ENCODE measurements around the gene FARP1.

Gene FARP1

DNA sequence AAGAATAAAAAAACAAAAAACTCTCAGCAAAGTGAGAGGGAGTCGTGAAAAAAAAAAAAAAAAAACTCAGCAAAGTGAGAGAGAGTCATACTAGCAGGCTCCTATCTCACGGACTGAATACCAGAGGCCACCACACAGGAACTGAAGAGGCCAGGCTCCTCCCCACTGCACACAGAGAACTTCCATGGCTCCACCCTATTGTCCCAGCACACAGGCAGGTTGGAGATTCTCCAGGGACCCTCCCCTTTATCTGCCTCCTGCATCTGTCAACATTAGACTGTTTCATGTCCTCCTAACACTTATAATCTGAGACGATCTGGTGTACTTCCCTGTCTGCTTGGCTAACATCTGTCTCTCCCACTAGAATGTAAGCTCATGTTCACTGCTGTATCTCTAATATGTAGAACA is 37.0 kb upstream of the FARP1 start:
- Histone ChIP-seq H3K4me1 (ENCODE audit: insufficient read depth, low read length) (no peaks in the 10 kb centered on the region), H3K27ac (ENCODE audit: low read depth, low read length) (no peak overlapping the region), H3K27me3 (ENCODE audit: insufficient read depth, low read length) (no peaks in the 10 kb centered on the region), H3K4me3 (ENCODE audit: low read length) (no peak overlapping the region), H3K36me3 (ENCODE audit: insufficient read depth, low read length) (no peaks in the 10 kb centered on the region), H3K9me3 (ENCODE audit: insufficient read depth, low read depth, low read length) (0 out of 2 replicates have a peak, but pooled peaks cover 4% of the 10 kb centered on the region), H3K9ac (ENCODE audit: low read depth, low read length) (no peak overlapping the region)
- 88% methylated on average over 3 of the region's 3 CpGs for WGBS

DNA sequence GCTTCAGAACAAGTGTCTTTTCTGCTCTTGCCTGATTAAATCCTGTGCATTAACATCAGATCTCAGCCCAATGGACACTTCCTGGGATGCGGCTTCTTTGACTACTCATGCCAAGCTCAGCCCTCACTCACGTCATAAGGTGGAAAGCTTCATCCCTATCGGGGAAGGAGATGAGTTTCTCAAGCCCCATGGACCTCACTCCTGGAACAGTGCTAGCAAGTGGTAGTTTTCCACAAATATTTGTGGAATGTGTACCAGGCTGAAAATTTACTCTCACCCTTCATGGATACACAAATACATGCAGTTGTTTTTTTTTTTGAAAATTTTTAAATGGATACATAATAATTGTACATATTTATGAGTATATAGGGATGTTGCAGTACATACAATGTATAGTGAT is 34.6 kb upstream of the FARP1 start:
- H3K4me3 ChIP-seq (ENCODE audit: low read length), result no peak overlapping the region
- no peak overlapping the region for H3K27ac ChIP-seq (ENCODE audit: low read depth, low read length)
- 94% methylated on average over 3 of the region's 3 CpGs for WGBS

DNA sequence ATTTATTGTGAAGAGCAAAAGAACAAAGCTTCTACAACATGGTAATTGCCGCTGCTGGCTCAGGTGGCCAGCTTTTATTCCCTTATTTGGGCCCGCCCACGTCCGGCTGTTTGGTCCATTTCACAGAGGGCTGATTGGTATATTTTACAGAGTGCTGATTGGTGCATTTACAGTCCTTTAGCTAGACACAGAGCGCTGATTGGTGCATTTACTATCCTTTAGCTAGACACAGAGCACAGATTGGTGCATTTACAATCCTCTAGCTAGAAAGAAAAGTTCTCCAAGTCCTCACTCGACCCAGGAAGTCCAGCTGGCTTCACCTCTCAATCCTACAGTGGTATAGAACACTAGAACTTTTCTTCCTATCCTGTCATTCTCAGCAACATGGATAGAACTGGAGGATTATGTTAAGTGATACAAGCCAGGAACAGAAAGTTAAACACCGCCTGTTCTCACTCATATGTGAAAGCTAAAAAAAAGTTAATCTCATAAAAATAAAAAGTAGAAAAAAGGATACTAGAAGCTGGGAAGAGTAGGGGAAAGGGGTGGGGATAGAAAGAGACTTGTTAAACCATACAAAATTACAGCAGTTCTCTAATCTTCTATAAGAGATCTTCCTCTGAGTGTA is 33.6 kb upstream of the FARP1 start:
- Histone ChIP-seq H3K4me1 (ENCODE audit: insufficient read depth, low read length) (no peaks in the 10 kb centered on the region), H3K27me3 (ENCODE audit: insufficient read depth, low read length) (no peaks in the 10 kb centered on the region), H3K9me3 (ENCODE audit: insufficient read depth, low read depth, low read length) (0 out of 2 replicates have a peak, but pooled peaks cover 4% of the 10 kb centered on the region), H3K36me3 (ENCODE audit: insufficient read depth, low read length) (no peaks in the 10 kb centered on the region), H3K4me3 (ENCODE audit: low read length) (no peak overlapping the region), H3K9ac (ENCODE audit: low read depth, low read length) (no peak overlapping the region), H3K27ac (ENCODE audit: low read depth, low read length) (no peak overlapping the region)
- 92% methylated on average over 6 of the region's 7 CpGs for WGBS

More for the DNA sequence above, 34.6 kb upstream of the FARP1 start:
- no peaks in the 10 kb centered on the region for H3K36me3 ChIP-seq (ENCODE audit: insufficient read depth, low read length)
- H3K9me3 ChIP-seq (ENCODE audit: insufficient read depth, low read depth, low read length), result 0 out of 2 replicates have a peak, but pooled peaks cover 4% of the 10 kb centered on the region
- H3K27me3 ChIP-seq (ENCODE audit: insufficient read depth, low read length), result no peaks in the 10 kb centered on the region
- no peaks in the 10 kb centered on the region for H3K4me1 ChIP-seq (ENCODE audit: insufficient read depth, low read length)
- H3K9ac ChIP-seq (ENCODE audit: low read depth, low read length), result no peak overlapping the region

DNA sequence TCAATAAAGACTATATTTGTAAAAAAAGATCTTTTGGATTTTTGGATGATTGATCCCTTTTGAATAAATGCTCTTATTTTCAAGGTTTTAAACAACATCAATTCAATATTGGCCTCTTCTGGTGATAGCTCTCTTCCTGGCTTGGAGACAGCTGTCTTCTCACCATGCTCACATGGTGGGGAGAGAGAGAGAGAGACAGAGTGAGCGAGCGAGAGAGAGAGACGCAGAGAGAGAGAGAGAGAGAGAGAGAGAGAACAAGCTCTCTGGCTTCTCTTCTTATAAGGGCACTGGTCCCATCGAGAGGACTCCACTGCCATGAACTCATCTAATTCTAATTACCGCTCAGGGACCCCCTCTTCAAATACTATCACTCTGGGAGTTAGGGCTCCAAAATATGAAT is 32.1 kb upstream of the FARP1 start:
- H3K36me3 ChIP-seq (ENCODE audit: insufficient read depth, low read length), result no peaks in the 10 kb centered on the region
- H3K27ac ChIP-seq (ENCODE audit: low read depth, low read length), result no peak overlapping the region
- H3K4me3 ChIP-seq (ENCODE audit: low read length), result no peak overlapping the region
- H3K9me3 ChIP-seq (ENCODE audit: insufficient read depth, low read depth, low read length), result 0 out of 2 replicates have a peak, but pooled peaks cover 3% of the 10 kb centered on the region
- H3K4me1 ChIP-seq (ENCODE audit: insufficient read depth, low read length), result no peaks in the 10 kb centered on the region
- H3K9ac ChIP-seq (ENCODE audit: low read depth, low read length), result no peak overlapping the region
- WGBS, result 100% methylated on average over 2 of the region's 5 CpGs
- no peaks in the 10 kb centered on the region for H3K27me3 ChIP-seq (ENCODE audit: insufficient read depth, low read length)

DNA sequence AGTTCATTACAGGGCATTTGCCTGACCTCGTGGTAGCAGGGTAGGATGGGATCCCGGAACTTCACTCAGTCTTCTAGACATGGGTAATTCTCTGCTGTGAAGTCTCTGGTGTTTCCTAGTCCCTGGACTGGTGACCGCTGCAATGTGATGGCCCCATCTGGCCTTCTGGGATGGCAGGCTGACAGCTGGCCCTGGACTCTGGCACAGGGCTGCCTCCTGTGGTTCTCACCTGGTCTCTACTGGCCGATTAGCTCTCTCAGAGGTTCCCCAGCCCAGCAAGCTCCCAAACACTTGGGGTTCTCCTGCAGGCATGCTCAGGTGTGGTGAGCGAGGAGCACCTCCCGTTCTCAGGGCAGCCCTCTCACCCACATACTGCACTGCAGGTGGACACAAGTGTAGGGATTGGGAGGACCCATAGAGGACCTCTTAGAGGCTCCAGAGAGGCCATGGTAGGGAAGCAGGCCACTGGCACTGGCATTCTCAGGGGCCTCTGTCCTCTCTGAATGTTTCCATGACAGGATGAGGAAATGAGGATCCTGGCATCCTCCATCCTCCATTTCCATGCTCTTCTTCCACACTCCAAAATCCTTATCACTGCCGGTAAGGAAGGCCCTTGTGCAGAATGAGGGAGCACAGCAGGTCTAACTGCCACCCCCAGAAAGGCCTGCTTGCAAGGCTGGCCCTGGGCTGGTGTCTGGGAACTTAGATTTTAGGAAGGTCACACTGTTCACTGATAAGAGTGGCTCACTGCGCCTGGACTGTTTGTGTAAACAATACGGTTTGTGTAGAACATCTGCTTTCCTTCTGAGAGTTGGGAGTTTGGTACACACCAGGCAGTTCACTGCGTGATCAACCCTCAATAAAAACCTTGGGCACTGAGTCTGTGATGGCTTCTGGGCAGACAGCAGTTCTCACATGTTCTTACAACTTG is 31.5 kb upstream of the FARP1 start:
- 94% methylated on average over 10 of the region's 10 CpGs for WGBS
- Histone ChIP-seq H3K4me1 (ENCODE audit: insufficient read depth, low read length) (no peaks in the 10 kb centered on the region), H3K27me3 (ENCODE audit: insufficient read depth, low read length) (no peaks in the 10 kb centered on the region), H3K9ac (ENCODE audit: low read depth, low read length) (no peak overlapping the region), H3K4me3 (ENCODE audit: low read length) (no peak overlapping the region), H3K36me3 (ENCODE audit: insufficient read depth, low read length) (no peaks in the 10 kb centered on the region), H3K9me3 (ENCODE audit: insufficient read depth, low read depth, low read length) (no peaks in the 10 kb centered on the region), H3K27ac (ENCODE audit: low read depth, low read length) (no peak overlapping the region)

DNA sequence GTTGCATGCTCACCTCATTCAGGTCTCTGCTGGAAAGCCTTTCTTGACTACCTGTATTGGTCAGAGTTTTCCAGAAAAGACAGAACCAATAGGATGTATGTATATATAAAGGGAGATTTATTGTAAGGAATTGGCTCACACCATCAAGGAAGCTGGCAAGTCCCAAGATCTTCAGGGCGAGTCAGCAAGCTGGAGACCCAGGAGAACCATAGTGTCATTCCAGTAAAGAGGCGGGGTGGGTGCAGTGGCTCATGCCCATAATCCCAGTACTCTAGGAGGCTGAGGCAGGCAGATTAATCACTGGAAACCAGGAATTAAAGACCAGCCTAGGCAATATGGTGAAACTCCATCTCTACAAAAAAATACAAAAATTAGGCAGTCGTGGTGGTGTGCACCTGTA is 30.4 kb upstream of the FARP1 start:
- H3K9ac ChIP-seq (ENCODE audit: low read depth, low read length), result no peak overlapping the region
- H3K4me3 ChIP-seq (ENCODE audit: low read length), result no peak overlapping the region
- WGBS, result 95% methylated on average over 3 of the region's 3 CpGs
- no peaks in the 10 kb centered on the region for H3K4me1 ChIP-seq (ENCODE audit: insufficient read depth, low read length)
- H3K27me3 ChIP-seq (ENCODE audit: insufficient read depth, low read length), result no peaks in the 10 kb centered on the region
- no peaks in the 10 kb centered on the region for H3K36me3 ChIP-seq (ENCODE audit: insufficient read depth, low read length)
- H3K27ac ChIP-seq (ENCODE audit: low read depth, low read length), result no peak overlapping the region
- H3K9me3 ChIP-seq (ENCODE audit: insufficient read depth, low read depth, low read length), result no peaks in the 10 kb centered on the region

DNA sequence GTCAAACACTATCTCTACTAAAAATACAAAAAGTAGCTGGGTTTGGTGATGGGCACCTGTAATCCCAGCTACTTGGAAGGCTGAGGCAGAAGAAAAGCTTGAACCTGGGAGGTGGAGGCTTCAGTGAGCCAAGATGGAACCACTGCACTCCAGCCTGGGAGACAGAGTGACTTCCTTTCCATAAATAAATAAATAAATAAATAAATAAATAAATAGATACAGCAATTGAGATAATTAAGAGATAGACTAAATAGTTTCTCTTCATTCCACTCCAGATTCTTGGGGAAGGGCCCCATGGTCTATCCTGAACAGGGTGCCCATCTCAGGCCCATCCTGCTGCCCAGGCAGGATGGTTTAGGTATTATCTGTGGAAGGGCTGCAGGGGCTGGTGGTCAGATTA is 24.0 kb upstream of the FARP1 start:
- H3K27ac ChIP-seq (ENCODE audit: low read depth, low read length), result no peak overlapping the region
- no peaks in the 10 kb centered on the region for H3K27me3 ChIP-seq (ENCODE audit: insufficient read depth, low read length)
- no peaks in the 10 kb centered on the region for H3K36me3 ChIP-seq (ENCODE audit: insufficient read depth, low read length)
- no peak overlapping the region for H3K9ac ChIP-seq (ENCODE audit: low read depth, low read length)
- no peaks in the 10 kb centered on the region for H3K4me1 ChIP-seq (ENCODE audit: insufficient read depth, low read length)
- no peaks in the 10 kb centered on the region for H3K9me3 ChIP-seq (ENCODE audit: insufficient read depth, low read depth, low read length)
- H3K4me3 ChIP-seq (ENCODE audit: low read length), result no peak overlapping the region

DNA sequence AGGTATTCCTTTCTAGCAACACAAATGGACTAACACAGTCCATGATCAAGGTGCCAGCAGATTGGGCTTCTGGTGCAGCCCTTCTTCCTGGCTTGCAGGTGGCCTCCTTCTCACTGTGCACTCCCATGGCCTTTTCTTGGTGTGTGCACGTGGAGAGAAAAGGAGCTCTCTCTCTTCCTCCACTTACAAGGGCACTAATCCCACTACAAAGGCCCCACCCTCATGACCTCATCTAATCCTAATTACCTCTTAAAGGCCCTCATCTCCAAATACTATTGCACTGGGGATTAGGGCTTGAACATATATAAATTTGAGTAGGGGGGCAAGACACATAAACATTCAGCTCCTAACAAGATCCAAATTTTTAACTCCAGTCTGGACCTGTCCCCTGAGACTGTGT is 19.7 kb upstream of the FARP1 start:
- Histone ChIP-seq H3K36me3 (ENCODE audit: insufficient read depth, low read length) (no peaks in the 10 kb centered on the region), H3K4me3 (ENCODE audit: low read length) (no peak overlapping the region), H3K4me1 (ENCODE audit: insufficient read depth, low read length) (no peaks in the 10 kb centered on the region), H3K9me3 (ENCODE audit: insufficient read depth, low read depth, low read length) (no peaks in the 10 kb centered on the region), H3K27me3 (ENCODE audit: insufficient read depth, low read length) (no peaks in the 10 kb centered on the region), H3K9ac (ENCODE audit: low read depth, low read length) (no peak overlapping the region), H3K27ac (ENCODE audit: low read depth, low read length) (no peak overlapping the region)
- WGBS, result 100% methylated on average over 1 of the region's 1 CpG

DNA sequence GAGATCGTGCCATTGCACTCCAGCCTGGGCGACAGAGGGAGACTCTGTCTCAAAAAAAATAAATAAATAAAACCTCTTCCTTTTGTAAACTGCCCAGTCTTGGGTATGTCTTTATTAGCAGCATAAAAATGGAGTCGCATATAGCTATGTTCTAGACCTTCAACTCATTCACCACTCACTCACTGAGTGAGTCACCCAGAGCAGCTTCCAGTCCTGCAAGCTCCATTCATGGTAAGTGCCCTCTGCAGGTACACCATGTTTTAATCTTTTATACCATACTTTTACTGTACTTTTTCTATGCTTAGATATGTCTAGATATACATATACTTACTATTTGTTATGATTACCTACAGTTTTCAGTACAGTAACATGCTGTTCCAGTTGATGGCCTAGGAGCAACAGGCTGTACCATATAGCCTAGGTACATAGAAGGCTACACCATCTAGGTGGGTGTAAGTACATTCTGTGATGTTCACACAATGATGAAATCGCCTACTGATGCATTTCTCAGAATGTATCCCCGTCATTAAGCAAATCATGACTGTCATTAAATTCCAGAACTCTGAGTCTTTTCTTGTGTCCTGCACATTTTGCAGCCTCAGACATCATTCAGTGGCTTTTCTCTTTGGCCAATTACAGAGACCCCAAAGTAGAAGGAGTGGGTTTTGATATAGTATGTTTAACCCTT is 13.7 kb upstream of the FARP1 start:
- Histone ChIP-seq H3K27ac (ENCODE audit: low read depth, low read length) (no peak overlapping the region), H3K4me3 (ENCODE audit: low read length) (no peak overlapping the region), H3K27me3 (ENCODE audit: insufficient read depth, low read length) (no peaks in the 10 kb centered on the region), H3K4me1 (ENCODE audit: insufficient read depth, low read length) (no peaks in the 10 kb centered on the region), H3K9ac (ENCODE audit: low read depth, low read length) (no peak overlapping the region), H3K9me3 (ENCODE audit: insufficient read depth, low read depth, low read length) (no peaks in the 10 kb centered on the region), H3K36me3 (ENCODE audit: insufficient read depth, low read length) (no peaks in the 10 kb centered on the region)
- 95% methylated on average over 5 of the region's 5 CpGs for WGBS

DNA sequence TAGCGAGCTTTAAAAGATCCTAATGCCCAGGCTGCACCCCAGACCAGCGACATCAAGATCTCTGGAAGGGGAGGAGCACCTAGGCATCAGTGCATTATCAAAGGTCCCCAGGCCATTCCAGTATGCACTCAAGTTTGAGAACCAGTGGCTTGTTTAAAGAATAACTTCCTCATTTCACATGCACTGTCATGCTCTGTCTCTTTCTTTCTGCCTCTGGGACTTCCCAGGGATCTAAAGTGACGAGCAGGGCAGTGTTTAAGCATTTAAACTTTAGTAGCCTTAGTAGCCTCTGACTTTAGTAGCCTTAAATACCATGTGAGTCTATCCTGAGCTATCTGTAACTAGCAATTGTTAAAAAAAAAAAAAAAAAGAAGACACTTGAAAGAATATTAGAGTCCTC is 8.9 kb upstream of the FARP1 start:
- H3K36me3 ChIP-seq (ENCODE audit: insufficient read depth, low read length), result no peaks in the 10 kb centered on the region
- no peak overlapping the region for H3K4me3 ChIP-seq (ENCODE audit: low read length)
- H3K9me3 ChIP-seq (ENCODE audit: insufficient read depth, low read depth, low read length), result no peaks in the 10 kb centered on the region
- H3K27ac ChIP-seq (ENCODE audit: low read depth, low read length), result no peak overlapping the region
- H3K9ac ChIP-seq (ENCODE audit: low read depth, low read length), result no peak overlapping the region
- WGBS, result 79% methylated on average over 3 of the region's 3 CpGs
- no peaks in the 10 kb centered on the region for H3K4me1 ChIP-seq (ENCODE audit: insufficient read depth, low read length)
- H3K27me3 ChIP-seq (ENCODE audit: insufficient read depth, low read length), result no peaks in the 10 kb centered on the region

DNA sequence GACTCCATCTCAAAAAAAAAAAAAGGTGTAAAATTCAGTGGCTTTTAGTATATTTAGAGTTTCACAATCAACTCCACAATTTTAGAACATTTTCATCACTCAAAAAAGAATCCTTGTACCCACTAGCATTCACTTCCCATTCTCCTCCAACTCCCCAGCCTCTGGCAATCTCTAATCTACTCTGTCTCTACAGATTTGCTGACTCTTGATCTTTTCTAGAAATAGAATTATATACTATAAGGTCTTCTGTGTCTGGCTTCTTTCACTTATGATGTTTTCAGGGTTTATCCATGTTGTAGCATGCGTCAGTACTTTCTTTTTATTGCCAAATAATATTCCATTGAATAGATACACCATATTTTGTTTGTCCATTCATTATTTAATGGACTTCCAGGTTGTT is 8.0 kb upstream of the FARP1 start:
- Histone ChIP-seq H3K27ac (ENCODE audit: low read depth, low read length) (no peak overlapping the region), H3K9ac (ENCODE audit: low read depth, low read length) (no peak overlapping the region), H3K9me3 (ENCODE audit: insufficient read depth, low read depth, low read length) (no peaks in the 10 kb centered on the region), H3K4me3 (ENCODE audit: low read length) (no peak overlapping the region), H3K4me1 (ENCODE audit: insufficient read depth, low read length) (no peaks in the 10 kb centered on the region), H3K36me3 (ENCODE audit: insufficient read depth, low read length) (no peaks in the 10 kb centered on the region), H3K27me3 (ENCODE audit: insufficient read depth, low read length) (no peaks in the 10 kb centered on the region)
- WGBS, result no CpG with 5 or more reads among the region's 1 CpG

Data from HUES64 (cell line).